ENCODE results near the gene UNC80.

The UNC80 gene

DNA sequence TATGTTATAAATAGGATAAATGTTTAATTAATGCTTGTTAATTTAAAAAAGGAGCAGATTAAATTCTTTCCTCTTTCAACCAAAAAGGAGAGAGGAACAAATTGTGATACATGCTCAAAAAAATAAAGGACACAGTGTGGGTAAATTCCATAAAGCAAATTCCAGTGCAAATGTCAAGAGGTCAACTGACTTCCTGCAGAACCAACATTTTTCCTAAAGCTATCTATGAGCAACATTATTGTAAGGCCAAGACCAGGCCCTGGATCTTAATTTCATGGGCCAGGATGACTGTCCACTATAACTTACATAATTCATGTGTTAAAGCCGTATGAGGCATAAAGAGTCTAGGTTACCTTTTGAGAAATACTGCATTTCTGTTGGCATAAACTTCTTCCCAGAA lies 136.9 kb downstream of the UNC80 start:
- no peak for DNase-seq (ENCODE audit: low read depth, low spot score)

- no peak for DNase-seq (ENCODE audit: low read depth, low spot score)
Observed at GRCh38 chr2:209911486-209911885, 139.9 kb downstream of the UNC80 start.

- no peak for DNase-seq (ENCODE audit: low read depth, low spot score)
Observed at GRCh38 chr2:209913786-209914345, 142.2 kb downstream of the UNC80 start.

DNA sequence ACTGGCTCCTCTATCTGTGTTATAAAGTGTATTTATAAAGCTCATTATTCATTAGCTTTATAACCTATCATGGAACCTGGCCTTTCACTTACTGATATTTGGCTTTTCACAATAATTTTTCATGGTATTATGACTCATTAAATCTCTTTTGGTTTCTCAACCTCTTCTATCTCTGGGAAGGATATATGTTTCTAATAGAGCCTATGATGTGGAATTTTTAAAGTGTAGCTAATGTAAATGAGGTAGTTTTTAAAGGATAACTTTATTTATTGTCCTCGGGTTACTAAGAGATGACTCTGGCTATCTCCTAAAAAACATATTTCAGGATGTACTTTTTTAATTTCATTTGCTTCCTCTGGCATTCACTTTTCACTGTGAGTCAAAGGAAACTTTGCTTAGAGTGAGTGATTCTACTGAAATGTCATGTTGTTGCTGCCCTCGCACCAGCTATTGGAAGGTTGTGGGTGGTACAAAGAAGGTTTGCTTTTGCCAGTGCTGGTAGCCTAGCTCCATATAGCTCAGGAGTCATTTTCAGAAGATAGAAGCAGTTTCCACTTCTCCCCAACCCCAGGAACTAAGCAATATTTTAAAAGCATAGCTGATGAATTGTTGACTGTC lies 145.6 kb downstream of the UNC80 start:
- no peak for DNase-seq (ENCODE audit: low read depth, low spot score)

- no peak for DNase-seq (ENCODE audit: low read depth, low spot score)
Observed at GRCh38 chr2:209918251-209918650, 146.6 kb downstream of the UNC80 start.

- DNase-seq (ENCODE audit: low read depth, low spot score), result no peak
Observed at GRCh38 chr2:209922116-209922515, 150.5 kb downstream of the UNC80 start.

DNA sequence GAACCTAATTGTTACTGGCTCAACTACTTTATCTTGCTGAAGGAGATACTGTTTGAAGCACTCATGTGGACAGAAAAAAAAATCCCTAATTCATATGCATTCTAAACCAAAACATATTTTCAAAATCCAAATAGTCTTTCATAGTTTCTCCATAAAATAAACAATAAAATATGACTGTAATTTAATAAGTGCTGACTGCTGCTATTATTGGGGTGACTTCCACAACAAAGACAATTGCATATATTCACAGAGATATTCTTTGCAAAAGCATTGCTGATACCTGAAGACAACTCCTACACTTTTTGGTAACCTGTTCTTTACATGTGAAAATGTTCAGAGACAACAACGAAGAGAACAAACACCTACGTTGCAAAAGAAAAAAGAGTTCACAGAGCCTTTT lies 157.7 kb downstream of the UNC80 start:
- no peak for DNase-seq (ENCODE audit: low read depth, low spot score)

- no peak for DNase-seq (ENCODE audit: low read depth, low spot score)
Observed at GRCh38 chr2:209933499-209934483, 162.2 kb downstream of the UNC80 start.

DNA sequence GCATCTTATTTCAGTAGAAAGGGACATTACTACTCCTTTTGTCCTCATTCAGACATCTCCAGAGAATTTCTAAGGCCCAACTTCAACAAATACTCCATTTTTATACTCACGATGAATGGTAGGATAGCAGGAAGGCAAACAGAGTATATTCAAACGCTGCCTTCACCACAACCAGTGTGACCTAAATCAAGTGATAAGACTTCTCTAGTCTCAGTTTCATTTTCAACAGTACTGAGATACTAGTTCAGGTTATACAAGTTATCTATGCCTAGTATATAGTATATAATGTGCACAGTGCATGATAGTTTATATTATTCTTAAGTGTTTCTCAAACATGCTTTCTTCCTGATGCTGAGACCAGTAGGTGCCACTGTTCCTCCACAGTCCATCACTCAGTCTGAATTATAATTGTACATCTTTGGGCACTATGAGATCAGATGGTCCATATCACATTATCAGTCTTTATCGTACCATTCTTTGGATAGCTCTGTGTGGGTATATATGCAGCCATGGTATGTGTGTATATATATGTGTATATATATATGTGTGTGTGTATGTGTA lies 164.6 kb downstream of the UNC80 start:
- DNase-seq (ENCODE audit: low read depth, low spot score), result no peak

DNA sequence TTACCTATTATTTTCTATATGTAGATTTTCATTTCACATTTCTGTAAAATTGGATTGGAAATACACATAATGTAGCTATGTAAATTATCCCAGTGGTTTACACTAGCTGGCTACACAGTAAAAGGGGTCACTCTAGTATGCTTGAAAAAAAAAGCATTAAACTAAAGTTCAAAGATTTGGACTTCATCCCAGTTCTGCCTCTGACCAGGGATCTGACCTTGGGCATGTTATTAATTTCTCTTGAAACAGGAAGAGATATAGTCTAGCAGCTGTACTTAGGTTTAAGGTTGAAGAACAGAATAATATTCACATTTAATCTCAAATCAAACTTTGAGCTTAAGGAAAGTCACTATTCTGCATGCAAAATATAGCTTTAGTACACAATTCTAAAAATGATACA lies 166.3 kb downstream of the UNC80 start:
- no peak for DNase-seq (ENCODE audit: low read depth, low spot score)

GRCh38 chr2:209938906-209939305 lies 167.3 kb downstream of the UNC80 start:
- no peak for DNase-seq (ENCODE audit: low read depth, low spot score)

GRCh38 chr2:209940936-209941335 lies 169.3 kb downstream of the UNC80 start:
- DNase-seq (ENCODE audit: low read depth, low spot score), result no peak

- DNase-seq (ENCODE audit: low read depth, low spot score), result no peak
Observed at GRCh38 chr2:209942426-209942825, 170.8 kb downstream of the UNC80 start.

DNA sequence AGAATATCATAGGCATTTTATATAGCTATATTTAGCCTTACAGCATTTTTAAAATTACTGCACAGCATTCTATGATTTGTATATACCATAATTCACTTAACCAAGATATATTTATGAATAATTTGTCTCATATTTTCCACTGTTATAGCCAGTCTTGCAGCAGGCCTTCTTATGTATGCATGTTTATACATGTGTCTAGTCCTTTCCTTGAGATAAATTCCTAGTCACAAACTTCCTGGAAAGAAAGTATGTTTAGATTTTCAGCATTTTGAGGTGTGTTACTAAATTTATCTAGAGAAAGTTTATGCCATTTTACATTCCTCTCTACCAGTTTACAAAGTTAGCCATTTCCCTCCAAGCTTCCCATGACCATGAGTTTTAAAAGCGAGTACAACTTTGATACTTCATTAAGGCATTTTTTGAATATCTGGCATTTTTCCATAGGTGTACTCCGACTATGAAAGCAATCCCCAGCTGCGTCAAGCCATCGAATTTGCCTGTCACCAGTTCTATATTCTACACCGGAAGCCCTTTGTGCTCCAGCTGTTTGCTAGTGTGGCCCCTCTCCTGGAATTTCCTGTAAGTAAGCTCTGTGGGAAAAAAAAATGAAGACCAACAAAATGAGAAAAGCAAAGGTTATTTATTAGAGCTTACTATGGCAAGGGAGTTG lies 171.4 kb downstream of the UNC80 start:
- DNase-seq (ENCODE audit: low read depth, low spot score), result no peak

GRCh38 chr2:209943776-209944175 lies 172.1 kb downstream of the UNC80 start:
- no peak for DNase-seq (ENCODE audit: low read depth, low spot score)

GRCh38 chr2:209946539-209946938 lies 174.9 kb downstream of the UNC80 start:
- DNase-seq (ENCODE audit: low read depth, low spot score), result no peak

DNA sequence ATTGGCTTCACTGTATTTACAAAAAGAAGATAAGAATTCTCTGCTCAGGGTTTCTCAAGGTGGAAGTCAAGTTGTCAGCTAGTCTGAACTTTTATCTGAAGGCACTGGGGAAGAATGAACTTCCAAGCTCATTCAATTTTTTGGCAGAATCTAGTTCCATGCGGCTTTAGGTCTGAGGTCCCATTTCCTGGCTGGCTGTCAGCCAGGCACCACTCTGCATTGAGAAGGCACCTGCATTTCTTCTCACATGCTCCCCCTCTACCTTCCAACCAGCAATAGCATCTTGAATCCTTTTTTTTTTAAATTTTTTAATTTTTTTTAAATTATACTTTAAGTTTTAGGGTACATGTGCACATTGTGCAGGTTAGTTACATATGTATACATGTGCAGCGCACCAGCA lies 184.6 kb downstream of the UNC80 start:
- DNase-seq (ENCODE audit: low read depth, low spot score), result no peak

- no peak for DNase-seq (ENCODE audit: low read depth, low spot score)
Observed at GRCh38 chr2:209958016-209958415, 186.4 kb downstream of the UNC80 start.

GRCh38 chr2:209960045-209960444 lies 188.4 kb downstream of the UNC80 start:
- no peak for DNase-seq (ENCODE audit: low read depth, low spot score)

GRCh38 chr2:209960676-209961630 lies 189.3 kb downstream of the UNC80 start:
- no peak for DNase-seq (ENCODE audit: low read depth, low spot score)

GRCh38 chr2:209965723-209966122 lies 194.1 kb downstream of the UNC80 start:
- DNase-seq (ENCODE audit: low read depth, low spot score), result no peak
